NCI-H345 (cell line): ENCODE data around the gene SUCO.
"Not testable (repeated sequence)": the region's sequence is repeated elsewhere in the genome, so short reads cannot be mapped to it uniquely, and the experiment has no call there.

ENCODE experiments used
- DNase-seq: peaks from one replicate; lab custom pipeline; 2025; lab: John Stamatoyannopoulos, UW

The SUCO gene

GRCh38 chr1:172607145-172607544 lies 74.2 kb downstream of the SUCO start:
- no peak for DNase-seq

- DNase-seq, result no peak
These were observed 75.2 kb downstream of the SUCO start for GRCh38 chr1:172608098-172608601.

GRCh38 chr1:172609528-172609927 lies 76.6 kb downstream of the SUCO start:
- no peak for DNase-seq

GRCh38 chr1:172612478-172612877 lies 79.5 kb downstream of the SUCO start:
- no peak for DNase-seq

GRCh38 chr1:172613294-172613693 lies 80.3 kb downstream of the SUCO start:
- DNase-seq, result no peak

GRCh38 chr1:172616195-172616594 lies 83.2 kb downstream of the SUCO start:
- no peak for DNase-seq

GRCh38 chr1:172616636-172617035 lies 83.7 kb downstream of the SUCO start:
- no peak for DNase-seq

GRCh38 chr1:172620603-172621002 lies 87.7 kb downstream of the SUCO start:
- DNase-seq, result not testable (repeated sequence)

GRCh38 chr1:172622541-172622940 lies 89.6 kb downstream of the SUCO start:
- DNase-seq, result no peak

GRCh38 chr1:172623748-172624147 lies 90.8 kb downstream of the SUCO start:
- DNase-seq, result no peak

- no peak for DNase-seq
These were observed 93.9 kb downstream of the SUCO start for GRCh38 chr1:172626845-172627244.

GRCh38 chr1:172627702-172628101 lies 94.8 kb downstream of the SUCO start:
- DNase-seq, result no peak

GRCh38 chr1:172628401-172628800 lies 95.5 kb downstream of the SUCO start:
- DNase-seq, result no peak

GRCh38 chr1:172629170-172629569 lies 96.2 kb downstream of the SUCO start:
- DNase-seq, result no peak

GRCh38 chr1:172629638-172630037 lies 96.7 kb downstream of the SUCO start:
- DNase-seq, result no peak

GRCh38 chr1:172630056-172630818 lies 97.3 kb downstream of the SUCO start:
- DNase-seq, result no peak

GRCh38 chr1:172630868-172631267 lies 97.9 kb downstream of the SUCO start:
- DNase-seq, result no peak

GRCh38 chr1:172637522-172637921 lies 104.6 kb downstream of the SUCO start:
- DNase-seq, result no peak

- no peak for DNase-seq
These were observed 105.3 kb downstream of the SUCO start for GRCh38 chr1:172638249-172638648.

- no peak for DNase-seq
These were observed 106.2 kb downstream of the SUCO start for GRCh38 chr1:172638885-172639831.

GRCh38 chr1:172640111-172640510 lies 107.2 kb downstream of the SUCO start:
- DNase-seq, result no peak

- no peak for DNase-seq
These were observed 108.5 kb downstream of the SUCO start for GRCh38 chr1:172641492-172641891.

- DNase-seq, result no peak
These were observed 110.0 kb downstream of the SUCO start for GRCh38 chr1:172642970-172643369.
